WTC11 (cell line): ENCODE data around the gene EPHX1.

Experiments used
- CBFB ChIP-seq: sonication (generic); formaldehyde crosslinking; IDR thresholded peaks from 2 replicates; pipeline ENCODE4 v1.8.1; 2022; ENCODE audit warnings: mild to moderate bottlenecking, low read depth, missing genetic modification reagents
- GABPB1 ChIP-seq: sonication (generic); formaldehyde crosslinking; IDR thresholded peaks from 2 replicates; pipeline ENCODE4 v1.8.1; 2023; ENCODE audit warnings: mild to moderate bottlenecking, missing genetic modification reagents
- NFYB ChIP-seq: sonication (generic); formaldehyde crosslinking; conservative IDR thresholded peaks from 2 replicates; pipeline ENCODE4 v1.8.0; 2022; ENCODE audit warnings: low read depth, missing genetic modification reagents
- USF1 ChIP-seq: sonication (generic); formaldehyde crosslinking; IDR thresholded peaks from 2 replicates; pipeline ENCODE4 v1.8.0; 2022; ENCODE audit warnings: mild to moderate bottlenecking, missing genetic modification reagents
- ZSCAN18 ChIP-seq: fragments of 250-450 bp; sonication (Bioruptor Pico); IDR thresholded peaks from 2 replicates; pipeline ENCODE4 v2.1.2; 2022; ENCODE audit warnings: mild to moderate bottlenecking, moderate library complexity
- TF ChIP-seq, protein P1 (sequence below): sonication (generic); formaldehyde crosslinking; IDR thresholded peaks from 2 replicates; pipeline ENCODE4 v1.8.0; 2022; ENCODE audit warnings: mild to moderate bottlenecking, missing genetic modification reagents

DNA sequence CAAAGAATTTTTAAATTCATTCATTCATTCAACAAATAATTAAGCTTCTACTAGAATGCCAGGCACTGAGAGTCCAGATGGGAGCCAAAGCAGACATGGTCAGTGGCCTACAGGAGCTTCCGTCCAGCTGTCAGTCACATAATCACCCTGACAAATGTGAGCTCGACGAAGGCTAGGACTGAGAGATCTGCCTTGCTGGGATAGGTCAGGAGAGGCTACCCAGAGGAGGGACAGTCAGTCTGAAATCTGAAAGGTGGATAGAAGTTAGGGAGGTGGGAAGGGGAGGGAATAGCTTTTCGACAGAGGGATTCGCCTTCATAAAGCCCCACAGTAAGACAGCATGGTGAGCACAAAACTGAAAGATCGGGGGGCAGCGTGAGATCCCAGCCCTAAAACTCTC is 8.3 kb downstream of the EPHX1 start:
- TF ChIP-seq, protein P1, sequence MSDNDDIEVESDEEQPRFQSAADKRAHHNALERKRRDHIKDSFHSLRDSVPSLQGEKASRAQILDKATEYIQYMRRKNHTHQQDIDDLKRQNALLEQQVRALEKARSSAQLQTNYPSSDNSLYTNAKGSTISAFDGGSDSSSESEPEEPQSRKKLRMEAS (CRISPR knock-in tag) = no peak
- TF ChIP-seq USF1 (CRISPR knock-in tag) (no peak), NFYB (CRISPR knock-in tag) (no peak), CBFB (CRISPR knock-in tag) (no peak), ZSCAN18 (CRISPR knock-in tag) (no peak), GABPB1 (CRISPR knock-in tag) (no peak)
